GM18951 (cell line): ENCODE data around the gene B3GALT5.

Source experiments
- POLR2A ChIP-seq: IDR thresholded peaks from 4 replicates; pipeline ENCODE4 v1.6.1; 2011; ENCODE audit warnings: mild to moderate bottlenecking; ENCODE audit not compliant: insufficient read length, insufficient read depth; ENCODE audit errors: extremely low read depth
- in situ Hi-C: fragments of 300-500 bp; cut with MboI; formaldehyde crosslinking; loops from one replicate; pipeline ENCODE4 v1.12.0; 2022; ENCODE audit warnings: low sequenced_read_pairs, mixed read lengths, inconsistent platforms; ENCODE audit not compliant: unreplicated experiment

Gene B3GALT5

GRCh38 chr21:39620856-39621255, 8.1 kb downstream of the B3GALT5 start:
- no peak for TF ChIP-seq POLR2A
- in situ Hi-C loops, result no loop called here

GRCh38 chr21:39625211-39625895, 12.6 kb downstream of the B3GALT5 start:
- in situ Hi-C loops, result no loop called here
- TF ChIP-seq POLR2A, result no peak

- no peak for TF ChIP-seq POLR2A
- in situ Hi-C loops, result no loop called here
Measured at GRCh38 chr21:39628385-39628784, 15.6 kb downstream of the B3GALT5 start.

GRCh38 chr21:39630191-39630591, 17.5 kb downstream of the B3GALT5 start:
- in situ Hi-C loops, result no loop called here
- no peak for TF ChIP-seq POLR2A

- in situ Hi-C loops, result no loop called here
- no peak for TF ChIP-seq POLR2A
Measured at GRCh38 chr21:39630827-39631226, 18.1 kb downstream of the B3GALT5 start.

- in situ Hi-C loops, result no loop called here
- no peak for TF ChIP-seq POLR2A
Measured at GRCh38 chr21:39631842-39632562, 19.3 kb downstream of the B3GALT5 start.

GRCh38 chr21:39632796-39633442, 20.2 kb downstream of the B3GALT5 start:
- no peak for TF ChIP-seq POLR2A
- in situ Hi-C loops, result no loop called here

GRCh38 chr21:39633770-39634181, 21.0 kb downstream of the B3GALT5 start:
- TF ChIP-seq POLR2A, result no peak
- in situ Hi-C loops, result no loop called here

- in situ Hi-C loops, result no loop called here
- no peak for TF ChIP-seq POLR2A
Measured at GRCh38 chr21:39634507-39634906, 21.8 kb downstream of the B3GALT5 start.

GRCh38 chr21:39637197-39637970, 24.6 kb downstream of the B3GALT5 start:
- no peak for TF ChIP-seq POLR2A
- in situ Hi-C loops, result no loop called here

GRCh38 chr21:39637971-39638240, 25.2 kb downstream of the B3GALT5 start:
- in situ Hi-C loops, result no loop called here

GRCh38 chr21:39638281-39638680, 25.5 kb downstream of the B3GALT5 start:
- in situ Hi-C loops, result no loop called here
- TF ChIP-seq POLR2A, result no peak

More at GRCh38 chr21:39637971-39638240, 25.2 kb downstream of the B3GALT5 start:
- no peak for TF ChIP-seq POLR2A

GRCh38 chr21:39640754-39641153, 28.0 kb downstream of the B3GALT5 start:
- in situ Hi-C loops, result no loop called here
- no peak for TF ChIP-seq POLR2A
